GM19328 (cell line): ENCODE measurements around the gene DCTN2.
"Not testable (repeated sequence)": the region's sequence is repeated elsewhere in the genome, so short reads cannot be mapped to it uniquely, and the experiment has no call there.

ENCODE experiments used
- ATAC-seq: cut with Tn5 transposase; IDR thresholded peaks from one replicate; pipeline ENCODE4 v1.9.1; 2021; ENCODE audit warnings: mild to moderate bottlenecking, moderate library complexity; ENCODE audit not compliant: unreplicated experiment

DCTN2 gene

DNA sequence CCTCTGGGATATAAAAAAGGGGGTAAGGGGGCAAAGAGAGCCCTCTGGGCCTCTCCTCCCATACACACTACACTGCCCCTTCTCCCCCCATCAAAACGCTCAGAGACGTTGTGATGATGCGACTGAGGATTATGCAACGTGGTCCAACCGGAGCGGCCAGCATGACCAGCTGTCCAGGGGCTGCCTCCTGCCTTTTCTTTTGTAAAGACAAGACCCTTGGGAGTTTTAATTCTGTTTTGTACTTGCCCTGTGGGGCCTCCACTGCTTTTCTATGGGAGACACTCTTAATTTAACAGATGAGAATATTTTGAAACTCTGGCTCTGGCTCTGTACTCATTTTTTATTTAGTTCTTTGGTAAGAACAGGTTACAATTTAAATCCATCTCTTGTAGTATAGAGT is 17.2 kb downstream of the DCTN2 start:
- ATAC-seq, result no peak

DNA sequence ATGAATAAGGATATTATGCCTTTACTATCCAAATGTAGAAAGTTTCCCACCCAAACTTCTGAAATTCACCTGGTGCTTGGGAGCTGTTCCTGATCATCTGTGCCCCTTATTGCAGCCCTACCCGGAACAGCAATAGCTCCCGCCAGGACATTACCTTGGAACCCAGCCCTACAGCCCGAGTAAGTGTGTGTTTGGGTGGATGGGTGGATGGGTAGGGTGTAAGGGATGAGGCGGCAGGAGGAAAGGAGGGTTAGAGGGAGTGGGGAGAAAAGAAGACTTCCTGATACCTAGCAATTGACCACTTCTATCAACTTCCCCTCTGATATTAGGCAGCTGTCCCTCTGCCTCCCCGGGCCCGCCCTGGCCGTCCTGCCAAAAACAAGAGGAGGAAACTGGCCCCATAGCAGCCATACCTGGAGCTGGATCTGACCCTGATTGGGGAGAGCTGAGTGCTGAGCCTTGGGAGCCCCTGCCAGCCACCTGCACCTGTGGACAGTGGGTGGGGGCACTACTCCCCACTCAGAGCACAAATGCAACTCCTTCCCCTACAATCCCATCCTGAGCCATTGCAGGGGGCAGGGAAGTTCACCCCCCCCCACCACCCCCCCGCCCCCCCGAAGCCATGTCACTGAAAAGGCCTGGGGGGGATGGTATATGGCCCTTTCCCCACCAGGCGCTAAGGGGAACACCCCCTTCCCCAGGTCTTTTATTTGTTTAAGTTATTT is 18.0 kb downstream of the DCTN2 start:
- no peak for ATAC-seq

DNA sequence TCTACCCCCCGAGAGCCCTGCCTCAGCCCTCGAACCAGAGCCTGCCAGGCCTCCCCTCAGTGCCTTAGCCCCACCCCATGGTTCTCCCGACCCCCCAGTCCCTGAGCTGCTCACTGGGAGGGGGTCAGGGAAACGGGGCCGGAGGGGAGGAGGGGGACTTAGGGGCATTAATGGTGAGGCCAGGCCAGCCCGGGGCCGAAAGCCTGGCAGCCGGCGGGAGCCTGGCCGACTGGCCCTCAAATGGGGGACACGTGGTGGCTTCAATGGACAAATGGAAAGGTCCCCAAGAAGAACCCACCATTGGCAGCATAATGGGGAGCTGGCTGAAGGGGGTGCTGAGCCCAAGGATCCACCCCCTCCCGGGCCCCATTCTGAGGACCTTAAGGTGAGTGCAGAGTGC is 18.8 kb downstream of the DCTN2 start:
- no peak for ATAC-seq

DNA sequence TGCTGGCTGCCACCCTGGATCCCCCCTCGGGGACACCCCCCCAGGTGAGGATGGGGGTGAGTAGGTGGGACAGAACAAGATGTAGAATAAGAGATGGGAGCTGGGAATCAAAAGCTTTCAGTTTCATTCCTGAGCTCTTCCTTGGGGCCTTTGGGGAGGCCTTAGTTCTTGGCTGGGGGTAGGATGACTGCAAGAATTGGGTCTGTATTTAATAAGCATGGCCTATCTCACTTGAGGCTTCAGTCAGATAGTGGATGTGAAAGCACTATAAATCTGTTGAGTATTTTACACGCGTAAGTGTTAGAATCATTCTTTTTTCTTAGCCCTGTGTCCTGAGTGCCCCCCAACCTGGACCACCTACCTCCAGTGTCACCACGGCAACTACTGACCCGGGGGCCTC is 19.8 kb downstream of the DCTN2 start:
- ATAC-seq, result no peak

DNA sequence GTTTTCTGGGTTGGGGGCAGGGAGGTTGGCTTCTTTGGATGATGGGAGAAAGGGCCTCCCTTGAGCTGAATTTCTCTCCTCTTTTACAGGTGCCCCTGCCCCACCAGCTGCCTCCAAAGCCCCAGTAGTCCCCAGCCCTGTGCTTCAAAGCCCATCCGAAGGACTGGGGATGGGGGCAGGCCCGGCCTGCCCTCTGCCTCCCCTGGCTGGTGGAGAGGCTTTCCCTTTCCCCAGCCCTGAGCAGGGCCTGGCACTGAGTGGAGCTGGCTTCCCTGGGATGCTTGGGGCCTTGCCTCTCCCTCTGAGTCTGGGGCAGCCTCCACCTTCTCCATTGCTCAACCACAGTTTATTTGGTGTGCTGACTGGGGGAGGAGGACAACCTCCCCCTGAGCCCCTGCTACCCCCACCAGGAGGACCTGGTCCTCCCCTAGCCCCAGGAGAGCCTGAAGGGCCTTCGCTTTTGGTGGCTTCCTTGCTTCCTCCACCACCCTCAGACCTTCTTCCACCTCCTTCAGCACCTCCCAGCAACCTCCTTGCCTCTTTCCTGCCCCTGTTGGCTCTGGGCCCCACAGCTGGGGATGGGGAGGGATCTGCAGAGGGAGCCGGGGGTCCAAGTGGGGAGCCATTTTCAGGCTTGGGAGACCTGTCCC is 20.4 kb downstream of the DCTN2 start:
- ATAC-seq, result no peak

DNA sequence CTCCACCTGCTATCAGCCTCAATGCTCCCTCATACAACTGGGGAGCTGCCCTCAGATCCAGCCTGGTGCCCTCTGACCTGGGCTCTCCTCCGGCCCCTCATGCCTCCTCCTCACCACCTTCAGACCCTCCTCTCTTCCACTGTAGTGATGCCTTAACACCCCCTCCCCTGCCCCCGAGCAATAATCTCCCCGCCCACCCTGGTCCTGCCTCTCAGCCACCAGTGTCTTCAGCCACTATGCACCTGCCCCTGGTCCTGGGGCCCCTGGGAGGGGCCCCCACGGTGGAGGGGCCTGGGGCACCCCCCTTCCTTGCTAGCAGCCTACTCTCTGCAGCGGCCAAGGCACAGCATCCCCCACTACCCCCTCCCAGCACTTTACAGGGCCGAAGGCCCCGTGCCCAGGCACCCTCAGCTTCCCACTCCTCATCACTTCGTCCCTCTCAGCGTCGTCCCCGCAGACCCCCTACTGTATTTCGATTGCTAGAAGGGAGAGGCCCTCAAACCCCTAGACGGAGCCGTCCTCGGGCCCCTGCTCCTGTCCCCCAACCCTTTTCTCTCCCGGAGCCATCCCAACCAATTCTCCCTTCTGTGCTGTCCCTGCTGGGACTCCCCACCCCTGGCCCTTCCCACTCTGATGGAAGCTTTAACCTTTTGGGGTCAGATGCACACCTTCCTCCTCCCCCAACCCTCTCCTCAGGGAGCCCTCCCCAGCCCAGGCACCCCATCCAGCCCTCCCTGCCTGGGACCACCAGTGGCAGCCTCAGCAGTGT is 21.2 kb downstream of the DCTN2 start:
- no peak for ATAC-seq

DNA sequence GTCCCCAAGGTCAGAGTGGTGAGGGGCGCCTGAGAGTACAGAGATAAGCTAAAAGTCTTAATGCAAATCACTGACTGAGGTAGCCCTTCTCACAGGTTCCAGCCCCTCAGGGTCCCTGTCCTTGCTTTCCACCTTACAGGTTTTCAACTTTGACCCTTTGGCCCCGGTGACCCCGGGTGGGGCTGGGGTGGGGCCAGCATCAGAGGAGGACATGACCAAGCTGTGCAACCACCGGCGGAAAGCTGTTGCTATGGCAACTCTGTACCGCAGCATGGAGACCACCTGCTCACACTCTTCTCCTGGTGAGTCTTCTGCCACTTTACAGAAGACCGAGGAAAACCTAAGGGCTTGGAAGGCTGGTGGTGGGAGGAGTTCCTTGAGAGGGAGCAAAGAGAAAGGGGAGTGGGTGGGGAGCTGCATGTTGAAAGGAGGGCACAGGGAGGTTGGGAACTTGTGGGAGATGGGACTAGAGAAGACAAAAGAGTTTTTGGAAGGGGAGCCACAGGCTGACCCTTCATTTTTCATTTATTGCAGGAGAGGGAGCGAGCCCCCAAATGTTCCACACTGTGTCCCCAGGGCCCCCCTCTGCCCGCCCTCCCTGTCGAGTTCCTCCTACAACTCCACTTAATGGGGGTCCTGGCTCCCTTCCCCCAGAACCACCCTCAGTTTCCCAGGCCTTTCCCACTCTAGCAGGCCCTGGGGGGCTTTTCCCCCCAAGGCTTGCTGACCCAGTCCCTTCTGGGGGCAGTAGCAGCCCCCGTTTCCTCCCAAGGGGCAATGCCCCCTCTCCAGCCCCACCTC is 22.0 kb downstream of the DCTN2 start:
- ATAC-seq, result no peak

DNA sequence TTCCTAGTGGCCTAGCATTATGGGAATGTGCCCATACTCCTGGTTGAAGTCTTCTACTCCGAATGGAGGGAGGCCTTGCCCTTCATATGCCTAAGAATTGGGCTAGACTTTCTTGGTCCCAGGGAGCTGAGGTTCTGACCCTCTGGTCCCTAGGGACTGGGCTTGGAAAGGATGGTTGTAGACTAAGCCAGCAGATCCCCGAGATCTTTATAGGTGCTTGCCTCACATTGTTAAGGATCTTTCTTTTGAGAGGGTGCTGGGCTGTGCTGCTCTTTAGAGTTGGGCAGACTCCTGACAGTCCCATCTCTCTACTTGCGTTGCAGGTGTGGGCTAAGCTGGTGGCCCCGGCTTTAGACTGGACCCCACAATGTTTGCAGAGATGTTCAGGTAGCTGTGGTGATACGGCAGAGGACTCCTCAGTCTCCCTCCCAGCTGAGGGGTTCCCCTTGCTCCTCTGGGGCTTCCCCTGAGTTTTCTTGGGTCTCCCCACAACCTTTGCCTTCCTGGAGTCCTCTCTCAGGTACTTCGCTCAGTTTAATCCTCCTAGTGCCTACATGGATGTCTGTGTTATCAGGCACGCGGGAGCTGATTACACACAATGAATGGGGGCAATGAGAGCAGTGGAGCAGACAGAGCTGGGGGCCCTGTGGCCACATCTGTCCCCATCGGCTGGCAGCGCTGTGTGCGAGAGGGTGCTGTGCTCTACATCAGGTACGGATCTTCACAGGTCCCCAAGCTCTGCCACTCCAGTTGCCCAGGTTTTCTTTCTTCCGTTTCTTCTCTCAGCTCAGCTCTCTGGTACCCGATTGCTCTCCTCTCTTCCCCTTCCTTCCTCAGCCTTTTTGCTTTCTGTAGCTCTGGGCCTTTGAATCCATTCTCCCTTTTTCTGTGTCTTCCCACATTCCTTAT is 23.0 kb downstream of the DCTN2 start:
- ATAC-seq, result no peak

DNA sequence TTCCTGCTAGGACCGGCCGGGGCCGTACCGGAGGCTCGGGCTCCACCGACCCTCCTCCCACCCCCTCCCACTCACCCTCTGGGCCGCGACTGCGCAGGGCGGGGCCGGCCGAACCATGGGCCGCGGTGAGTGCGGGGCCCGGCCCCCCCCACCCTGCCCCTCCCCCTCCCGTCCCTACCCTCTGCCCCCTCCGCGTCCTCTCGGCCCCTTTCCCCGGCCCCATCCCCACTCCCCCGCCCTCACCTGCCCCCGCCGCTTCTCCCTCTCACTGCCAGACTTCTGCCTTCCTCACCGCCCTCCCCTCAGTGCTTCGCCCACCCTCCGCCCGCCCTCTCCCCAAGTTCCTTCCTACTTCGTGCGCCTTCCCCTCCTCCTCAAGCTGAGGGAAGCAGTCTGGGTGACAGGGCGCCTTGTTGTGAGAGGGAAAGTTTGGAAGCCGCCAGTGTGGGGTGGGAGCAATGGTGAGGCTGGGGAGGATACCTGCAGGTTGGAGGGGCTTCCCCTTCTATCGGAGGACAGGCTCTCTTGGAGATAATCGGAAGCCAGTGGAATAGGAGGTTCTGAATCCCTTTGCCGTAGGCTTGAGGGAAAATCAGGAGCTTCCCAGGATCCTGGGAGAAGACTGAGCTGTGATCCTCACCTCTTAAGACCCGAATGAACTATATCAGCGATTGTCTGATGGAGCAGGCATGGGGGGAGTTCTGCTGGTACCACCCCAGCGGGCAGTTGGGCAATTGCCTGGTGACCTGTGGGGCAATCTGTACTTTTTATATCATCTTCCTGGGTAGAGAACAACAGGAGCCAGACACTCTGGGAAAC is 23.9 kb downstream of the DCTN2 start:
- ATAC-seq, result no peak

DNA sequence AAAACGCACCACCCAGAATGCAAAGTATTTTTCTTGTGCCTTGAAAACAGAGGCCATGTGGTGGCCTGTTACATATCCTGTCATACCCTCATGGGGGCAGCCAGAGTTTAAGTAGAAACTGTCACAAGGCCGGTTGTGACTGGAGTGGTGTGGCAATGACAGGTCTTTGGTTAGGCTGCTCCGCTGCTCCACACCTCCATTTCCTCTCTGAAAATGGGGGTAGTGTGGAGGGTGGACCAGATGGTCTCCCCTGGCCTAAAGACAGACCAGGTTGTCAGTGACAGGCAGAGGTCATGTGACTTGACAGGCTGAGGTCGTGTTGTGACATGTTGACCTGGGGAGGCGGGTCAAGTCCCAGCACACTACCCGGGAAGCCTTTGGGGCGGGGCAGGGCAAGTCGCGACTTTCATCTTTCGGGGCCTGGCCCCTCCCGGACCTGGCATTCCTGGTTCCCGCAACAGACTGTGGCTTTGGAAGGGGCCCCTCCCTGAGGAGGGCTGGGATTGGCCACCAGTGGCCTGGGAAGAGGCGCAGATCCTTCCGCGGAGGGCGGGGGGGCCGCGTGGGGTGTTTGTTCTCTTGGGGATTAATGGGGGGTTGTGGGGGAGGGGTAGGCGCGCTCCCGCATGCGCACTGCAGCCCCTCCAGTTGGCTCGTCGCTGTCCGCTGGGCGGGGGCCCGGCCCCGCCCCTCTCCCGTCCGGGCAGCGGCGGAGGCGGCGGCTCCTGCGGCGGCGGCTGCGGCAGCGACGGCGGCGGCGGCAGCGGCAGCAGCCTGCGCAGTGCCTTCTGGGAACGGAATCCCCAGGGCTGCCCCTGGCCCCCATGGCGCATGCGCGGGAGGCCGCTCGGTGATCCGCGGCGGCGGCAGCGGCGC is 24.7 kb downstream of the DCTN2 start, which contains the start of gene MBD6:
Gene MBD6, plus strand, starts transcription at position 814 of the 876 bp plus-strand sequence. CDS start 1,480 bp downstream, outside the sequence.
- peak; percentile 36 for ATAC-seq

DNA sequence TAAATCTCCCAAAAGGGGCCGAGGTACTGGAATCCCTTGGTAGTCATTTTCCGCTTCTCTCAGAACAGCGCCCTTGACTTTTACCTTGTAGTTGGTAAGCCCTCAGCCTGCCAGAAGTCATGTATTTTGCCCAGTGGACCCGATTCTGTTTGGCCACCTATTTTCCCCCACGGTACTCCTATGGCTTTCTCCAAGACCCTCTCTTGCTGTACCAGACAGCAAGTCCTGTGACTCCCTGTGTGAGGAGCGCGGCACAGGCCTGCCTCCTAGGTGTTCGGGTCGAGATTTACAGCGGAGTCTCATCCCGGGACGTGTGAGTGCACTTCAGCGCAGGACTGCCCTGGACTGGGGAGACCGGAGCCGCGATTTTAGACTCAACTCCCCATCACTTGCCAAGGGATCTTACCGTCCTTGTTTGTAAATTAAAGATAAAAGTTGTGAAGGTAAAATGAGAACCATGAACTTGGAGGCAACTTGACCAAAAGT is 25.4 kb downstream of the DCTN2 start:
- ATAC-seq, result no peak

DNA sequence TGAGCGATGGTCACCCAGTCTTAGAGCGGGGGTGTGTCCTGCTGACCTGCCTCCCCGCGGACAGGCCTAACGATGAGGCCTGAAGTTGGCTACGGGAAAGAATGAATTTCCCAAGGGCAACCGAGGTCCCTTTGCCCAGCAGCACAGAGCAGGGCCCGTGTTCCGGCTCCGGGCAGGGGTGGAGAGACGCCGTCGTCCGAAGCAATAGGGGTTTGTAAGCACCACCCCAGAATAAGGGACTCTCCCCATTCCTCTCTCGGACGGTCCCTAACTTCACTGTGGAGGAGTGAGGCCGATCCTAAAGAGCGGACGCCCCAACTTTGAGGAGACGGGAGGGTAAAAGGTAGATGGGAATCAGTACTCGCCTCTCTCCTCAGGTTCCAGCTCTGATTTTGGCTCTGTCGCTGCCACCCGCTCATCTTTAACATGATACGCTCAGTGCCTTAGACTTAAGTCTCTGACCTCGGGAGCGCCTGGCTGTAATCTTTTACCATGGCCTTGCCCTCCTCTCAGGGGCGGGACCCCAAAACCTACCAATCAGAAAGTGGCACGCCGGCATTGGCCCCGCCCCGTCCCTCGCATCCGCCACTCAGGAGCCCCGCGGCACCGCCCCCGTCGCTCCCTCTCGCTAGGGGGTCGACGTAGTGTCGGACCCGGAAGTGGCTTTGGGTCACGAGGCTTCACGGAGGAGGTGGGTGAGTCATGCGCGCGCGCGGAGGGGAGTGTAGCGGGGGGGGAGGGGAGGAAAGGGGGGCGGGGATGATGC is 26.8 kb downstream of the DCTN2 start, which contains the start of gene DDIT3:
Gene DDIT3, minus strand, starts transcription at position 462 of the 766 bp plus-strand sequence. CDS start 3,108 bp downstream, outside the sequence.
- ATAC-seq, result peak; percentile 61

DNA sequence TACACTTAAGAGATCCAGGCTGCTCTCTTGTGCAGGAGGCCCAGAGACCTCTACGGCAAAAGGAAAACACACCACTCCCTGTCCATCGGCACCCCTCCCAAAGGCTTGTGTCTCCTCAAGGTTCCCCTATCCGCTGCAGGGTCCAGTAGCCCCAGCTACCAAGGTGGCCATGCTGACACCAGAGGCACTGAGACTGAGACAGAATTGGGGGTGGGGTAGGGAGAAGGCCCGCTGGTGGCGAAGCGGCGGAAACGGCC is 27.3 kb downstream of the DCTN2 start:
- ATAC-seq, result no peak

DNA sequence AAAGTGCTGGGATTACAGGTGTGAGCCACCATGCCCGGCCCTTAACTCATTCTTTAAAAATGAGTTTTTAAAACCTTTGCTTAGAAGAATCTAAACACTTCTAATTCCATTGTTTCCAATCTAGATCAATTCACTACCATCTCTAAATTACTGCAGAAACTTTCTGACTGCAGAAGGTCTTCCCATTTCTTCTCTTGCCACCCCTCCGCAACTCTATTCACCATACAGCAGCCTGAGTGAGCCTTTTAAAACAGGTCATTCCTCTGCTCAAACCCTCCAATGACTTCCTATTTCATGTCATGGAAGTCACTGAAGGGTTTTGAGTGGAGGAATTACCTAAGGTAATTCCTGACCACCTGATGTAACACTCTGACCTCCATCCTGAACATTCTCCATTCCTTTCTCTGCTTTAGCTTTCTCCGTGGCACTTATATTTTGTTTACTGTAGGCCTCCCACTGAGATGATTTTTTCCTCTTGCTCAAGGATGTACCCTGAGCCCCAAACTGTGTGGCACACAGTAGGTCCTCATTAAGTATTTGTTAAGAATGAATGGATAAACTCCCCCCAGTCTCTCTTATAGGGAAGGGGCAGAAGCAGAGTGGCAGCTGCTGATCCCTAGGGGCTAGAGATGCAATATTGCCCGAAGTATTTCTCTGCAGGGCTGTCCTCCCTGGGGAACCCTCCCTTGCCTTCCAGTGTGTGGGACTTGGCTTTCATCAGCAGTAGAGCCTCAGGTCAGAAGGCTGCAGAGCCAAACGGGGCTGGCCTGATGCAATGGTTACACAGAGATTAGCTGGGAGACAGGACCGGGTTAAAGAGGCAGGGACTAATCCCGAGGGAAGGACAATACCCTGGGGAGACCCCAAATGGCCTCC is 27.8 kb downstream of the DCTN2 start:
- no peak for ATAC-seq

DNA sequence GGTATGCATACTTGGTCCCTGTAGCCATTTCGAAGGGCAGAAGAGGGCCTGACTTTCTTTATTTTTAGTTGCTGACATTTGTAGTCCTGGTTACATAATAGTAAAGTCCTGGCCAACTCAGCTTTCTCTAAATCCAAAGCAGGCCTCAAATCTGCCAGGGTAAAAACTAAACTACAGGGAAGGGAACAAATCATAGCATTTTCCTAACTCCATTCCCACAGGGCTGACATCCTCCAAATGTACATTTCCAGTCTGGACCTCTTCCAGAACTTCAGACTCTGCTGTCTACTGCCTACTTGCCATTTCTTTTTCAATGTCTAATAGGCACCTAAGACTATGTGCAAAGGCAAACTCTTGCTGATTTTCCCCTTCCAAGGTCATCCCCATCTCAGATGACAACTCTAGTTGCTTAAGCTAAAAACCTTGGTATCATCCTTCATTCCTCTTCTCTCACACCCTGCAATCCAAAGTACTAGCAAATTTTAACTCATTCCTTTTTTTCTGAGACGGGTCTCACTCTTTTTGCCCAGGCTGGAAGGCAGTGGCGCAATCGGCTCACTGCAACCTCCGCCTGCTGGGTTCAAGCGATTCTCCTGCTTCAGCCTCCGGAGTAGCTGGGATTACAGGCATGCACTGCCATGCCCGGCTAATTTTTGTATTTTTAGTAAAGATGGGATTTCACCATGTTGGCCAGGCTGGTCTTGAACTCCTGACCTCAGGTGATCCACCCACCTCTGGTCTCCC is 28.6 kb downstream of the DCTN2 start:
- ATAC-seq, result no peak

DNA sequence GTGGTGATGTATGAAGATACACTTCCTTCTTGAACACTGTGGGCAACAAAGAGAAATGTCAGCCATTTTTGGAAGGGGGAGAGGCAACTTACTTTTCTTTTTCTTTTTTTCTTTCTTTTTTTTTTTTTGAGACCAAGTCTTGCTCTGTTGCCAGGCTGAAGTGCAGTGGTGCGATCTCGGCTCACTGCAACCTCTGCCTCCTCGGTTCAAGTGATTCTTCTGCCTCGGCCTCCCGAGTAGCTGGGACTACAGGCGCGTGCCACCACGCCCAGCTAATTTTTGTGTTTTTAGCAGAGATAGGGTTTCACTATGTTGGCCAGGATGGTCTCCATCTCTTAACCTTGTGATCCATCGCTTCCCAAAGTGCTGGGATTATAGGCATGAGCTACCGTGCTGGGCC is 29.3 kb downstream of the DCTN2 start:
- not testable (repeated sequence) for ATAC-seq
